ENCODE data around the gene EMX1. TPM values are rescaled to one million over a fixed set of nuclear protein-coding genes. Genes with fewer than 3 reads are reported as not detected.

The EMX1 gene
- total RNA-seq, 2 experiments from 2014 or later = 0.25 TPM; not detected in 1

DNA sequence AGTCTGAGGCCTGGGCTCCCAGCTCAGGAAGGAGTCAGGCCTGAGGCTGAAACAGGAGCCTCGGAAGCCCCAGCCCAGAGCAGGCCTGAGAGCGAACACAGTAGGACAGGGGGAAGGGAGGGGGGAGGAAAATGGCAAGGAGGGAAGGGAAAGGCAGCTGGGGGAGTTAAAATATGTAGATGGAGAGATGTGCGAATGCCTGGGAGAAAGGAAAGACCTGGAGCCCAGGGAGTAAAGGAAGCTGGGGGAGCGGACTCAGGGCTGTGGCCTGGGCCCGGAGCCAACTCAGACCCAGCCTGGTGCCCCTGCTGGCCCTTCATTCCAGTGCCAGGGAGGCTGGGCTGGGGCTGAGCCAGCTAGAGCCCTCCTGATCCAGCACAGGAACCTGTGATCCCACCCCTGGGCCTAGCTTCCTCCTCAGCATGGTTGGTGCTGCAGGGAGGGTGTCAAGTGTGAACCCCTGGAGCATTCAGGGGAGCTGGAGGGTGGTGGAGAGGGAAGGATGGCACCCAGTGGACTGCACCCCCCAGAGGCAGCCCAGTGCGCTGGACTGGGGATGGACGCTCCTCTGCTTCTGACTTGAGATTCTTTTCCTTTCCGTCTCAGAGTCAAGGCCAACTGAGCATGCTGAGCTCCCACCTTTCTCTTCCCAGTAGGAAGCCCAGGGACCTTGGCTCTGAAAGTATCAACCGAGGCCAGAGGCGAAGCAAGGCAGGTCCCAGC lies 46.3 kb downstream of the EMX1 start:
- ChIA-PET POLR2A (interaction anchor here (0.6 kb wide), 1 partner anchor 1277 kb away, joined by 9 read pairs; no protein-coding TSS in a partner anchor), CTCF (interaction anchor here (1.3 kb wide), 1 partner anchor 76 kb away, joined by 3 read pairs; no protein-coding TSS in a partner anchor)

DNA sequence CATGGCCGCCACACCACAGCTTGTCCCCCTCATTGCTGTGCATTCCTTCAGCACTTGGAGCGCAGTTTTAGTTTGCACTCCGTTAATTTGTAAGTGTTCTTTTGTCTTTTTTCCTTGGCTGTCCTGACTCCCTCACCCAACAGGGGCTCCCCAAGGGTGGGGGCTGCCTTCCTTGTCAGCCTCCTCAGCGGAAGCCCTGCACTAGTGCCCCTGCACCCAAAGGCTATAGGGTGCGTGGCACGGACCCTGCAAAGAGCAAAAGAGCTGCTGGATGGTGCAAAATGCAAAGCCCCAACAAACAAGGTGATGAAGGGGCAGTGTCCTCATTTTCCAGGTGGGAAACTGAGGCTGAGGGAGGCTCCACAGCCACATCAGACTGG lies 46.8 kb downstream of the EMX1 start:
- ChIA-PET POLR2A (no interaction called here), CTCF (no interaction called here)

GRCh38 chr2:72965016-72965415 lies 47.7 kb downstream of the EMX1 start:
- ChIA-PET CTCF (no interaction called here), POLR2A (no interaction called here)

GRCh38 chr2:72965770-72966450 lies 48.6 kb downstream of the EMX1 start:
- POLR2A ChIA-PET = no interaction called here

GRCh38 chr2:72968286-72968685 lies 51.0 kb downstream of the EMX1 start:
- ChIA-PET CTCF (no interaction called here), POLR2A (no interaction called here)

More at GRCh38 chr2:72965770-72966450, 48.6 kb downstream of the EMX1 start:
- CTCF ChIA-PET = interaction anchor here (1.7 kb wide), 1 partner anchor 73 kb away, joined by 4 read pairs; no protein-coding TSS in a partner anchor

DNA sequence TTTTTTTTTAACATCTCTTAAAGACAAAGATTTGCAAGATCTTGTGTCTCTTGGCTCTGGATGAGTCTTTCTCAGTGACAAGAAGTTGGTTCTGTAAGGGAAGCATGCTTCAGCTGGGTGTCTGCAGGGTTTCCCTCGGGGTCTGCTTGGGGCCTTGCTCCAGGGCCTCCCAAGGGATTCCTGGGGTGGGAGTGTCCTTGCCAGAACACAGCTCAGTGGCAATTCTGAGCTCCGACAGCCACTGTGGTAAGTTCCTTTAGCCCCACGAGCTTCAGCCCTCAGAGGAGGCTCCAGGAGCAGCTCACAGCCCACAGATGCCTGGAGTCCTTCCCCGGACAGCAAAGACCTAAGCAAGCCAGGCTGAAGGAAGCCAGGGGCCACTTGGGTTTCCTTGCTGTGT lies 52.4 kb downstream of the EMX1 start:
- ChIA-PET POLR2A (no interaction called here), CTCF (interaction anchor here (0.7 to 0.9 kb wide), 2 partner anchors 77 to 207 kb away, joined by 3 to 4 read pairs; no protein-coding TSS in a partner anchor)

DNA sequence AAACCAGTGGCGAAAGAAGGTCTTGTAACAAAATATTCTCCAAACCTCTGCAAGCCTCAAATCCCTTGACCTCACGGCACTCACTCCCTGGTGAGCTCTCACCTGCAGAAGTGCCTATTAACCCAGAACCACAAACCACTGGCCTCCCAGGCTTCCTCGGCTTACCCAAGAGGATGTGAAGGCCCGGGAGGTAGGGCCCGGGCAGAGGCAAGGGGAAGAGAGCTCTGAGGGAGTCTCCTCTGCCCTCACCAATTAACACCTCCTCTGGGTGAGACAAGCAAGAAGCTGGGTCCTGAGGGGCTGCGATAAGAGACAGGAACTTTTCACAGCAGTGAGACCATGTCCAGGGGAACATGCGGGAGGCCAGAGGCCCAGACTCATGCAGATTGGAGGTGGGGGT lies 53.7 kb downstream of the EMX1 start:
- POLR2A ChIA-PET = no interaction called here
- CTCF ChIA-PET = no interaction called here

GRCh38 chr2:72972352-72973136 lies 55.2 kb downstream of the EMX1 start:
- ChIA-PET CTCF (interaction anchor here (1.6 to 5.0 kb wide), 2 partner anchors 19 to 80 kb away, joined by 6 to 44 read pairs; no protein-coding TSS in a partner anchor), POLR2A (no interaction called here)

DNA sequence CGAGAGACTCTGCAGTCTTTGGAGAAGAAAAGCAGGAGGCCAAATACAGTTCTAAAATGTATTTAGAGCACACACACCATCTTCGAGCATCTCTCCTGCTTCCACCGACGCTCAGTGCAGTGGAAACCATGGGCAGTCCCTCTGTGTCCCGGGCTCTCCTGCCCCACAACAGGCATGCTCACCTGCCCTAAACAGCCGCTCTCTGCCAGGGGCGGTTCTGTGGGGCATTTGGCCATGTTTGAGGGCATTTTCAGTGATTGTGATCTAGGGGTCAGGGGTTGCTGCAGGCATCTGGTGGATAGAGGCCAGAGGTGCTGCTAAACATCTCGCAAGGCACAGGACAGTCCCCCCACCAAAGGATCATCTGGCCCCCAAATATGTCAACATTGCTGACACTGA lies 55.8 kb downstream of the EMX1 start:
- ChIA-PET CTCF (interaction anchor here (0.7 to 5.0 kb wide), 6 partner anchors 18 to 112 kb away, joined by 3 to 44 read pairs (median 4); partner anchors contain the start of gene SPR), POLR2A (no interaction called here)

GRCh38 chr2:72973566-72974435 lies 56.5 kb downstream of the EMX1 start:
- ChIA-PET POLR2A (no interaction called here), CTCF (interaction anchor here (0.6 to 5.0 kb wide), 11 partner anchors 16 to 212 kb away, joined by 3 to 44 read pairs (median 4); partner anchors contain the start of gene SPR)

GRCh38 chr2:72974436-72974754 lies 57.1 kb downstream of the EMX1 start:
- POLR2A ChIA-PET = no interaction called here

GRCh38 chr2:72975017-72975416 lies 57.7 kb downstream of the EMX1 start:
- POLR2A ChIA-PET = no interaction called here
- CTCF ChIA-PET = interaction anchor here (0.7 to 5.0 kb wide), 3 partner anchors 13 to 82 kb away, joined by 3 to 44 read pairs (median 3); no protein-coding TSS in a partner anchor

More at GRCh38 chr2:72974436-72974754, 57.1 kb downstream of the EMX1 start:
- CTCF ChIA-PET = interaction anchor here (0.7 to 5.0 kb wide), 5 partner anchors 20 to 212 kb away, joined by 3 to 44 read pairs (median 4); partner anchors contain the start of gene SPR

DNA sequence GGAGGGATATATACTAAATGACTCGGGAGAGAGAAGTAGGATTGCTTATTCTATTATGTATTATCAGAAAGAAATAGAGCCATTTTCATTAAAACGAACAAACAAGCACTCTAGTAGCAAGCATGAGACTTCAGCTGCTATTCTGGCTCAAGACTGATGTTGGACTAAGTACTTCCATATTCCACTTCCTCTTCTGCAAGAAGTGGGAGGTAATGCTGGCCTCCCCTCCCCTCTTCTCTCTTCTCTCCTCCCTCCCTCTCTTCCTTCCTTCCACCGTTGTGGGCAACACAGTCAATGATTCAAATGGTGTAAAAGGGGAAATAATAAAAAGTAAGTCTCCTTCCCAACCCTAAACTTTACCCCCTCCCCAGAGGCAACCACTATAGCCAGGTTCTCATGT lies 62.6 kb downstream of the EMX1 start:
- CTCF ChIA-PET = no interaction called here
- POLR2A ChIA-PET = no interaction called here

DNA sequence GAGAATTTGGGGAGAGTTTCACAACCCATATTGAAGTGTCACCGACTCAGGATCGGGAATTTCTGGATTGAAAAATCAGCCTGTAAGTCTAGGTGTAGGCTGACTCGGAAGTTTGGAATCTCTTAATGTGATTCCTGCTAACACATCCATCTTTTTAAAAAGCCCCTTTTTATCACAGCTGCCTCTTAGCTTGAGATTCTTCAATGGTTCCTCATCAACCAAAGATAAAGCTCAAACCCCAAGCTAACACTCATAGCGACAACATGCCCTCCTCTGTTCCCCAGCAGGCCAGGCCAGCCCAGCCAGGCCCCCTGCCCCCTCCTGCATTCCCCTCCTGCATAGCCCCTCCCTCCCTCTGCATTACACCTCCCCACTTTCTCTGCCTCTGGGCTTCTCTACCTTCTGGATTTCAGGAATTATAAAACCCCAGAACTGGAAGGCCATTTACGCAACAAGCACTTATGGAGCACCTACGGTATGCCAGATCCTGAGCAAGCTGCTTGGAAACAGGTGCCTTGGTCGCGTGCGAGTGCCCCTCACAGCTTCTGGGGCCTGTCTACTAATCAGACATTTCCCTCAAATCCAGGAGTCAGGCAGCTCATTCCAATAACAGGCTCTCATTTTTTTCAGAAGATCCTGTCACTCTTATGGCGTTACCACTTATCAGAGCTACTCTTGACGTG lies 63.4 kb downstream of the EMX1 start:
- CTCF ChIA-PET = interaction anchor here (1.1 kb wide), 1 partner anchor 15 kb away, joined by 3 read pairs; no protein-coding TSS in a partner anchor
- POLR2A ChIA-PET = no interaction called here

GRCh38 chr2:72981536-72981935 lies 64.2 kb downstream of the EMX1 start:
- CTCF ChIA-PET = interaction anchor here (1.1 kb wide), 1 partner anchor 14 kb away, joined by 3 read pairs; no protein-coding TSS in a partner anchor
- POLR2A ChIA-PET = no interaction called here

DNA sequence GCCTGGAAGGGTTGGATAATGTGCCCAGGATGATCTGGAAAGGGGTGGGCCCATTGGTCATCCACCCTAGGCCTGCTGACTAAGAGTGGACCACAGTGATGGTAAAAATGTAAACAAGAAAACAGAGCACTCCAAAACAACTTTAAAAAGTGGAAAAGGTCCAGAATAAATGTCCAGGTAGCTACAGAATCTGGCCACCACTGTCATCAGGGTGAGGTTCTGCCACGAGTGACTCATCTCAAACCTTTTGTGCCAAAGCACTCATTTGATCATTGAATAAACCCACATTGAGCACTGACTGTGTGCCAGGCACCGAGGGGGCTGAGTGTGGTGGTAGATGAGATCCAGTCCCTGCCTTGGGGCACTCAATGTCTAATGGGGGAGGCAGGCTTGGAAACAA lies 64.9 kb downstream of the EMX1 start:
- ChIA-PET POLR2A (no interaction called here), CTCF (no interaction called here)

DNA sequence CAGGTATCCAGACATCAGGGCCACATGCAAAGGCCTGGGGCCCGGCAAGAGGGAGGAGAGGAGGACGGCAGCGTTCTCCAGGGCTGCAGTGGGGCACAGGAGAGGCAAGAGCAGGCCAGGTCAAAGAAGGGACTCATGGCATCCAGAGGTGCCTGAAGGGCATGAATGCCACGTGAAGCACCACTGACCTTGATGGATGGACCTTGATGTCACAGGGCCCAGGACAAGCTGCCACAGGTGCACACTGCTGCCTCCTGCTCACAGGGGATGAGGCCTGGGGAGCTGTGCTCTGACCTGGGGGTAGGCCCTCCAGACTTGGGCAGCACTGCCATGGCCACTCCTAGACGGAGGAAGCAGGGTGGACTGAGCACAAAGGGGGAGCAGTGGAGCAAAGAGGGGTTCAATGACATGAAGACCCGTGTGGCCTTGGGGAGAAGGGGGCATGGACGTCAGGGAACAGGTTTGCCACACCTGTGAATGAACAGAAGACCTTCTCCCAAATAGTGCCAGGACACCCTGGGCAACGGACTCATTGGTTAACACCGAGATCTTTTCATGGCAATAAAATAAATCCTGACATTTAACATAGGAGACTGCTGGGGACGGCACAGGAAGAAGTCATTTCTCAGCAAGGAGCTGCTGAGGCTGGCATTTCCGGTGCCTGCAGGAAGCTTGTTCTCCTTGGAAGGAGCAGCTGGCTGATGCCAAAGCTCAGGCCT lies 65.6 kb downstream of the EMX1 start:
- CTCF ChIA-PET = no interaction called here
- POLR2A ChIA-PET = no interaction called here
